GM23338 (cell line): ENCODE data around the gene ZNF415. TPM values are rescaled to one million over a fixed set of nuclear protein-coding genes. Genes with fewer than 3 reads are reported as not detected.

Experiments used
- ATAC-seq: fragments of 200-7000 bp; cut with Tn5 transposase; 3 replicates; pipeline ENCODE4 v1.9.1; 2020
- DNase-seq: peaks from one replicate; pipeline ENCODE4 v3.0.0-alpha.2; 2015; ENCODE audit warnings: low spot score
- H2AFZ ChIP-seq: fragments of 200-600 bp; sonication (generic); 2 replicates; pipeline ENCODE4 v1.8.0; 2016; ENCODE audit warnings: antibody characterized with exemption, mild to moderate bottlenecking, moderate library complexity
- H3F3A ChIP-seq: fragments of 200-600 bp; sonication (generic); replicated peaks from 2 replicates; pipeline ENCODE4 v1.8.0; 2017; ENCODE audit warnings: antibody characterized with exemption, mixed run types, low read depth
- H3K27ac ChIP-seq: fragments of 200-600 bp; sonication (generic); 2 replicates; pipeline ENCODE4 v1.6.1; 2016; ENCODE audit warnings: low read depth
- H3K27me3 ChIP-seq: fragments of 200-600 bp; sonication (generic); 2 replicates; pipeline ENCODE4 v1.8.0; 2016; ENCODE audit warnings: mild to moderate bottlenecking, mixed run types, moderate library complexity; ENCODE audit not compliant: insufficient read depth
- H3K36me3 ChIP-seq: fragments of 200-600 bp; sonication (generic); 2 replicates; pipeline ENCODE4 v1.8.0; 2016; ENCODE audit warnings: mild to moderate bottlenecking; ENCODE audit not compliant: insufficient read depth
- H3K4me1 ChIP-seq: fragments of 200-600 bp; sonication (generic); 2 replicates; pipeline ENCODE4 v1.8.0; 2016; ENCODE audit warnings: mild to moderate bottlenecking, moderate library complexity; ENCODE audit not compliant: insufficient read depth
- H3K4me2 ChIP-seq: fragments of 200-600 bp; sonication (generic); 2 replicates; pipeline ENCODE4 v1.7.1; 2017; ENCODE audit warnings: mixed run types
- H3K4me3 ChIP-seq: fragments of 200-600 bp; sonication (generic); 2 replicates; pipeline ENCODE4 v1.6.1; 2016; ENCODE audit warnings: mixed run types
- H3K79me2 ChIP-seq: fragments of 200-600 bp; sonication (generic); replicated peaks from 2 replicates; pipeline ENCODE4 v1.8.0; 2017; ENCODE audit warnings: mild to moderate bottlenecking; ENCODE audit not compliant: insufficient read depth
- H3K9me2 ChIP-seq: fragments of 200-600 bp; sonication (generic); 2 replicates; pipeline ENCODE4 v1.8.0; 2017; ENCODE audit not compliant: insufficient read depth
- H4K20me1 ChIP-seq: fragments of 200-600 bp; sonication (generic); replicated peaks from 2 replicates; pipeline ENCODE4 v1.8.0; 2017; ENCODE audit warnings: mild to moderate bottlenecking; ENCODE audit not compliant: insufficient read depth
- H3K27ac Mint-ChIP-seq: 2 replicates; pipeline ENCODE4 v1.8.0; 2020; ENCODE audit warnings: inconsistent platforms, mild to moderate bottlenecking, moderate library complexity, mixed read lengths
- H3K27me3 Mint-ChIP-seq: 3 replicates; pipeline ENCODE4 v1.8.0; 2022; ENCODE audit warnings: low read depth, mild to moderate bottlenecking, moderate library complexity, mixed read lengths, inconsistent platforms; ENCODE audit not compliant: insufficient read depth, poor library complexity
- H3K36me3 Mint-ChIP-seq: 3 replicates; pipeline ENCODE4 v1.8.0; 2021; ENCODE audit warnings: low read depth, mild to moderate bottlenecking, inconsistent platforms, moderate library complexity, mixed read lengths
- H3K4me1 Mint-ChIP-seq: 3 replicates; pipeline ENCODE4 v1.8.0; 2020; ENCODE audit warnings: mild to moderate bottlenecking, inconsistent platforms, mixed read lengths
- H3K4me3 Mint-ChIP-seq: 3 replicates; pipeline ENCODE4 v1.8.0; 2021; ENCODE audit warnings: moderate library complexity, mild to moderate bottlenecking, inconsistent platforms, mixed read lengths
- H3K9me3 Mint-ChIP-seq: 3 replicates; pipeline ENCODE4 v1.8.0; 2020; ENCODE audit warnings: moderate library complexity, mild to moderate bottlenecking, inconsistent platforms, mixed read lengths
- CREB1 ChIP-seq: fragments of 250-450 bp; sonication (Bioruptor Pico); IDR thresholded peaks from 2 replicates; pipeline ENCODE4 v1.5.0; 2020; ENCODE audit warnings: low read depth, mild to moderate bottlenecking, moderate library complexity
- EZH2 ChIP-seq: fragments of 200-600 bp; sonication (generic); IDR thresholded peaks from one replicate; pipeline ENCODE4 v1.8.0; 2017; ENCODE audit warnings: antibody characterized with exemption, mild to moderate bottlenecking, low read depth; ENCODE audit not compliant: unreplicated experiment
- JUNB ChIP-seq: IDR thresholded peaks from one replicate; pipeline ENCODE4 v1.6.1; 2016; ENCODE audit warnings: antibody characterized with exemption; ENCODE audit not compliant: unreplicated experiment
- NANOG ChIP-seq: IDR thresholded peaks from 2 replicates; pipeline ENCODE4 v1.6.1; 2016; ENCODE audit warnings: antibody characterized with exemption, borderline replicate concordance
- POLR2AphosphoS5 ChIP-seq: IDR thresholded peaks from 2 replicates; pipeline ENCODE4 v1.6.1; 2016; ENCODE audit warnings: antibody characterized with exemption, low read depth
- STAT1 ChIP-seq: IDR thresholded peaks from one replicate; pipeline ENCODE4 v1.6.1; 2016; ENCODE audit warnings: antibody characterized with exemption; ENCODE audit not compliant: unreplicated experiment
- ZNF114 ChIP-seq: fragments of 250-450 bp; sonication (Bioruptor Pico); IDR thresholded peaks from 2 replicates; pipeline ENCODE4 v1.5.0; 2020; ENCODE audit warnings: mild to moderate bottlenecking, moderate library complexity
- ZNF331 ChIP-seq: fragments of 250-450 bp; sonication (Bioruptor Pico); IDR thresholded peaks from 2 replicates; pipeline ENCODE4 v1.5.0; 2020; ENCODE audit warnings: low read depth, mild to moderate bottlenecking, moderate library complexity
- polyA plus RNA-seq: library from polyadenylated mRNA; unstranded; fragments of >200 nt; fragmentation: Nextera tagmentation; extraction: Ambion mirVana; gene quantifications from 2 replicates; pipeline ENCODE4 v1.2.1, GENCODE V29; 2016
- total RNA-seq: library from RNA; depleted of rRNA; stranded (reverse); fragments of >200 nt; shearing (Covaris generic); gene quantifications from 2 replicates; pipeline ENCODE4 v1.2.3, GENCODE V29; 2014
- TF ChIP-seq, protein P1 (sequence below): IDR thresholded peaks from one replicate; pipeline ENCODE4 v1.6.1; 2018; ENCODE audit warnings: antibody characterized with exemption; ENCODE audit not compliant: unreplicated experiment
- TF ChIP-seq, protein P2 (sequence below), 2 experiments: fragments of 200-600 bp in 1 of 2; sonication (generic) in 1 of 2; conservative IDR thresholded peaks; 2 replicates each; pipeline versions ENCODE4 v1.5.1 to v1.6.1; 2016 to 2017; ENCODE audit warnings: antibody characterized with exemption in 2 of 2, low read depth in 2 of 2, mild to moderate bottlenecking in 2 of 2, moderate library complexity in 1 of 2
- TF ChIP-seq, protein P3 (sequence below): IDR thresholded peaks from 2 replicates; pipeline ENCODE4 v1.6.1; 2016; ENCODE audit warnings: antibody characterized with exemption
- TF ChIP-seq, protein P4 (sequence below): fragments of 250-450 bp; sonication (Bioruptor Pico); IDR thresholded peaks from 2 replicates; pipeline ENCODE4 v1.5.0; 2020; ENCODE audit warnings: mild to moderate bottlenecking, moderate library complexity

The ZNF415 gene
- total and polyA plus RNA-seq, 2 experiments from 2014 or later: 9.2 to 9.3 TPM

DNA sequence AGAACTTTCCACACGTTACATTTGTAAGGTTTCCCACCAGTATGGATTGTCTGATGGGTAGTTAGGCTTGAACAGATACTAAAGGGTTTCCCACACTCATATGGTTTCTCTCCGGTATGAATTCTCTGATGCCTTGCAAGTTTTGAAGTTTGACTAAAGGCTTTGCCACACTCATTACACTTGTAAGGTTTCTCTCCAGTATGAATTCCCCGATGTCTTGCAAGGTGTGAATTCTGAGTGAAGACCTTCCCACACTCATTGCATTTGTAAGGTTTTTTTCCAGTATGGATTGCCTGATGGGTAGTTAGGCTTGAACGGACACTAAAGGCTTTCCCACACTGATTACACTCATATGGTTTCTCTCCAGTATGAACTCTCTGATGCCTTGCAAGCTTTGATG, 7.6 kb upstream of the ZNF415 start:
- Mint-ChIP-seq H3K27me3 (peaks cover 3% of the 10 kb centered on the region), H3K4me1 (no peaks in the 10 kb centered on the region), H3K27ac (no peak overlapping the region), H3K4me3 (no peak overlapping the region), H3K9me3 (peaks cover 74% of the 10 kb centered on the region), H3K36me3 (peaks cover 75% of the 10 kb centered on the region)
- H3K4me1 ChIP-seq: no peaks in the 10 kb centered on the region
- no peak overlapping the region for H3K4me2 ChIP-seq
- no peak overlapping the region for H3K27ac ChIP-seq
- H3F3A ChIP-seq: no peaks in the 10 kb centered on the region
- H2AFZ ChIP-seq: no peak overlapping the region
- no peak overlapping the region for H3K4me3 ChIP-seq
- no peaks in the 10 kb centered on the region for H3K79me2 ChIP-seq
- TF ChIP-seq NANOG: no peak
- TF ChIP-seq ZNF331 (CRISPR knock-in tag): no peak
- TF ChIP-seq, protein P1, sequence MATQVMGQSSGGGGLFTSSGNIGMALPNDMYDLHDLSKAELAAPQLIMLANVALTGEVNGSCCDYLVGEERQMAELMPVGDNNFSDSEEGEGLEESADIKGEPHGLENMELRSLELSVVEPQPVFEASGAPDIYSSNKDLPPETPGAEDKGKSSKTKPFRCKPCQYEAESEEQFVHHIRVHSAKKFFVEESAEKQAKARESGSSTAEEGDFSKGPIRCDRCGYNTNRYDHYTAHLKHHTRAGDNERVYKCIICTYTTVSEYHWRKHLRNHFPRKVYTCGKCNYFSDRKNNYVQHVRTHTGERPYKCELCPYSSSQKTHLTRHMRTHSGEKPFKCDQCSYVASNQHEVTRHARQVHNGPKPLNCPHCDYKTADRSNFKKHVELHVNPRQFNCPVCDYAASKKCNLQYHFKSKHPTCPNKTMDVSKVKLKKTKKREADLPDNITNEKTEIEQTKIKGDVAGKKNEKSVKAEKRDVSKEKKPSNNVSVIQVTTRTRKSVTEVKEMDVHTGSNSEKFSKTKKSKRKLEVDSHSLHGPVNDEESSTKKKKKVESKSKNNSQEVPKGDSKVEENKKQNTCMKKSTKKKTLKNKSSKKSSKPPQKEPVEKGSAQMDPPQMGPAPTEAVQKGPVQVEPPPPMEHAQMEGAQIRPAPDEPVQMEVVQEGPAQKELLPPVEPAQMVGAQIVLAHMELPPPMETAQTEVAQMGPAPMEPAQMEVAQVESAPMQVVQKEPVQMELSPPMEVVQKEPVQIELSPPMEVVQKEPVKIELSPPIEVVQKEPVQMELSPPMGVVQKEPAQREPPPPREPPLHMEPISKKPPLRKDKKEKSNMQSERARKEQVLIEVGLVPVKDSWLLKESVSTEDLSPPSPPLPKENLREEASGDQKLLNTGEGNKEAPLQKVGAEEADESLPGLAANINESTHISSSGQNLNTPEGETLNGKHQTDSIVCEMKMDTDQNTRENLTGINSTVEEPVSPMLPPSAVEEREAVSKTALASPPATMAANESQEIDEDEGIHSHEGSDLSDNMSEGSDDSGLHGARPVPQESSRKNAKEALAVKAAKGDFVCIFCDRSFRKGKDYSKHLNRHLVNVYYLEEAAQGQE: no peak
- no peak for TF ChIP-seq ZNF114 (CRISPR knock-in tag)
- no peak for TF ChIP-seq CREB1
- TF ChIP-seq, protein P2, sequence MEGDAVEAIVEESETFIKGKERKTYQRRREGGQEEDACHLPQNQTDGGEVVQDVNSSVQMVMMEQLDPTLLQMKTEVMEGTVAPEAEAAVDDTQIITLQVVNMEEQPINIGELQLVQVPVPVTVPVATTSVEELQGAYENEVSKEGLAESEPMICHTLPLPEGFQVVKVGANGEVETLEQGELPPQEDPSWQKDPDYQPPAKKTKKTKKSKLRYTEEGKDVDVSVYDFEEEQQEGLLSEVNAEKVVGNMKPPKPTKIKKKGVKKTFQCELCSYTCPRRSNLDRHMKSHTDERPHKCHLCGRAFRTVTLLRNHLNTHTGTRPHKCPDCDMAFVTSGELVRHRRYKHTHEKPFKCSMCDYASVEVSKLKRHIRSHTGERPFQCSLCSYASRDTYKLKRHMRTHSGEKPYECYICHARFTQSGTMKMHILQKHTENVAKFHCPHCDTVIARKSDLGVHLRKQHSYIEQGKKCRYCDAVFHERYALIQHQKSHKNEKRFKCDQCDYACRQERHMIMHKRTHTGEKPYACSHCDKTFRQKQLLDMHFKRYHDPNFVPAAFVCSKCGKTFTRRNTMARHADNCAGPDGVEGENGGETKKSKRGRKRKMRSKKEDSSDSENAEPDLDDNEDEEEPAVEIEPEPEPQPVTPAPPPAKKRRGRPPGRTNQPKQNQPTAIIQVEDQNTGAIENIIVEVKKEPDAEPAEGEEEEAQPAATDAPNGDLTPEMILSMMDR (conservative IDR thresholded peaks at IDR 0.05; ENCODE audit: low read depth in 2 of 2): no peak
- TF ChIP-seq JUNB: no peak
- TF ChIP-seq EZH2: no peak
- TF ChIP-seq, protein P3, sequence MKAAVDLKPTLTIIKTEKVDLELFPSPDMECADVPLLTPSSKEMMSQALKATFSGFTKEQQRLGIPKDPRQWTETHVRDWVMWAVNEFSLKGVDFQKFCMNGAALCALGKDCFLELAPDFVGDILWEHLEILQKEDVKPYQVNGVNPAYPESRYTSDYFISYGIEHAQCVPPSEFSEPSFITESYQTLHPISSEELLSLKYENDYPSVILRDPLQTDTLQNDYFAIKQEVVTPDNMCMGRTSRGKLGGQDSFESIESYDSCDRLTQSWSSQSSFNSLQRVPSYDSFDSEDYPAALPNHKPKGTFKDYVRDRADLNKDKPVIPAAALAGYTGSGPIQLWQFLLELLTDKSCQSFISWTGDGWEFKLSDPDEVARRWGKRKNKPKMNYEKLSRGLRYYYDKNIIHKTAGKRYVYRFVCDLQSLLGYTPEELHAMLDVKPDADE: no peak
- TF ChIP-seq STAT1: no peak
- TF ChIP-seq, protein P4, sequence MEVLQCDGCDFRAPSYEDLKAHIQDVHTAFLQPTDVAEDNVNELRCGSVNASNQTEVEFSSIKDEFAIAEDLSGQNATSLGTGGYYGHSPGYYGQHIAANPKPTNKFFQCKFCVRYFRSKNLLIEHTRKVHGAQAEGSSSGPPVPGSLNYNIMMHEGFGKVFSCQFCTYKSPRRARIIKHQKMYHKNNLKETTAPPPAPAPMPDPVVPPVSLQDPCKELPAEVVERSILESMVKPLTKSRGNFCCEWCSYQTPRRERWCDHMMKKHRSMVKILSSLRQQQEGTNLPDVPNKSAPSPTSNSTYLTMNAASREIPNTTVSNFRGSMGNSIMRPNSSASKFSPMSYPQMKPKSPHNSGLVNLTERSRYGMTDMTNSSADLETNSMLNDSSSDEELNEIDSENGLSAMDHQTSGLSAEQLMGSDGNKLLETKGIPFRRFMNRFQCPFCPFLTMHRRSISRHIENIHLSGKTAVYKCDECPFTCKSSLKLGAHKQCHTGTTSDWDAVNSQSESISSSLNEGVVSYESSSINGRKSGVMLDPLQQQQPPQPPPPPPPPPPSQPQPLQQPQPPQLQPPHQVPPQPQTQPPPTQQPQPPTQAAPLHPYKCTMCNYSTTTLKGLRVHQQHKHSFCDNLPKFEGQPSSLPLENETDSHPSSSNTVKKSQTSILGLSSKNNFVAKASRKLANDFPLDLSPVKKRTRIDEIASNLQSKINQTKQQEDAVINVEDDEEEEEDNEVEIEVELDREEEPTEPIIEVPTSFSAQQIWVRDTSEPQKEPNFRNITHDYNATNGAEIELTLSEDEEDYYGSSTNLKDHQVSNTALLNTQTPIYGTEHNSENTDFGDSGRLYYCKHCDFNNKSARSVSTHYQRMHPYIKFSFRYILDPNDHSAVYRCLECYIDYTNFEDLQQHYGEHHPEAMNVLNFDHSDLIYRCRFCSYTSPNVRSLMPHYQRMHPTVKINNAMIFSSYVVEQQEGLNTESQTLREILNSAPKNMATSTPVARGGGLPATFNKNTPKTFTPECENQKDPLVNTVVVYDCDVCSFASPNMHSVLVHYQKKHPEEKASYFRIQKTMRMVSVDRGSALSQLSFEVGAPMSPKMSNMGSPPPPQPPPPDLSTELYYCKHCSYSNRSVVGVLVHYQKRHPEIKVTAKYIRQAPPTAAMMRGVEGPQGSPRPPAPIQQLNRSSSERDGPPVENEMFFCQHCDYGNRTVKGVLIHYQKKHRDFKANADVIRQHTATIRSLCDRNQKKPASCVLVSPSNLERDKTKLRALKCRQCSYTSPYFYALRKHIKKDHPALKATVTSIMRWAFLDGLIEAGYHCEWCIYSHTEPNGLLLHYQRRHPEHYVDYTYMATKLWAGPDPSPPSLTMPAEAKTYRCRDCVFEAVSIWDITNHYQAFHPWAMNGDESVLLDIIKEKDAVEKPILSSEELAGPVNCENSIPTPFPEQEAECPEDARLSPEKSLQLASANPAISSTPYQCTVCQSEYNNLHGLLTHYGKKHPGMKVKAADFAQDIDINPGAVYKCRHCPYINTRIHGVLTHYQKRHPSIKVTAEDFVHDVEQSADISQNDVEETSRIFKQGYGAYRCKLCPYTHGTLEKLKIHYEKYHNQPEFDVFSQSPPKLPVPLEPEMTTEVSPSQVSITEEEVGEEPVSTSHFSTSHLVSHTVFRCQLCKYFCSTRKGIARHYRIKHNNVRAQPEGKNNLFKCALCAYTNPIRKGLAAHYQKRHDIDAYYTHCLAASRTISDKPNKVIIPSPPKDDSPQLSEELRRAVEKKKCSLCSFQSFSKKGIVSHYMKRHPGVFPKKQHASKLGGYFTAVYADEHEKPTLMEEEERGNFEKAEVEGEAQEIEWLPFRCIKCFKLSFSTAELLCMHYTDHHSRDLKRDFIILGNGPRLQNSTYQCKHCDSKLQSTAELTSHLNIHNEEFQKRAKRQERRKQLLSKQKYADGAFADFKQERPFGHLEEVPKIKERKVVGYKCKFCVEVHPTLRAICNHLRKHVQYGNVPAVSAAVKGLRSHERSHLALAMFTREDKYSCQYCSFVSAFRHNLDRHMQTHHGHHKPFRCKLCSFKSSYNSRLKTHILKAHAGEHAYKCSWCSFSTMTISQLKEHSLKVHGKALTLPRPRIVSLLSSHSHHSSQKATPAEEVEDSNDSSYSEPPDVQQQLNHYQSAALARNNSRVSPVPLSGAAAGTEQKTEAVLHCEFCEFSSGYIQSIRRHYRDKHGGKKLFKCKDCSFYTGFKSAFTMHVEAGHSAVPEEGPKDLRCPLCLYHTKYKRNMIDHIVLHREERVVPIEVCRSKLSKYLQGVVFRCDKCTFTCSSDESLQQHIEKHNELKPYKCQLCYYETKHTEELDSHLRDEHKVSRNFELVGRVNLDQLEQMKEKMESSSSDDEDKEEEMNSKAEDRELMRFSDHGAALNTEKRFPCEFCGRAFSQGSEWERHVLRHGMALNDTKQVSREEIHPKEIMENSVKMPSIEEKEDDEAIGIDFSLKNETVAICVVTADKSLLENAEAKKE (CRISPR knock-in tag): no peak
- no peak for TF ChIP-seq POLR2AphosphoS5
- ATAC-seq (no peak), DNase-seq (no peak)
- H3K9me2 ChIP-seq: 0 out of 2 replicates have a peak, but pooled peaks cover 3% of the 10 kb centered on the region
- peaks cover 35% of the 10 kb centered on the region for H3K36me3 ChIP-seq
- no peaks in the 10 kb centered on the region for H3K27me3 ChIP-seq
- no peaks in the 10 kb centered on the region for H4K20me1 ChIP-seq
